HFFc6 (cell line): Measurements from ENCODE around the gene IFNA6. TPM values are rescaled to one million over a fixed set of nuclear protein-coding genes. Genes with fewer than 3 reads are reported as not detected.

ENCODE experiments used
- DNase-seq: peaks from one replicate; pipeline ENCODE4 v3.0.0-alpha.2; 2018
- H3K27ac Mint-ChIP-seq: 2 replicates; pipeline ENCODE4 v1.8.0; 2020; ENCODE audit warnings: mild to moderate bottlenecking, mixed read lengths
- H3K27me3 Mint-ChIP-seq: 2 replicates; pipeline ENCODE4 v1.8.0; 2021; ENCODE audit warnings: mild to moderate bottlenecking, moderate library complexity, mixed read lengths; ENCODE audit not compliant: insufficient read depth
- H3K36me3 Mint-ChIP-seq: 2 replicates; pipeline ENCODE4 v1.8.0; 2021; ENCODE audit warnings: low read depth, mixed read lengths
- H3K4me1 Mint-ChIP-seq: 2 replicates; pipeline ENCODE4 v1.8.0; 2020; ENCODE audit warnings: low read depth, mixed read lengths
- H3K4me3 Mint-ChIP-seq: 2 replicates; pipeline ENCODE4 v1.8.0; 2020; ENCODE audit warnings: mild to moderate bottlenecking, moderate library complexity, mixed read lengths
- H3K9me3 Mint-ChIP-seq: 2 replicates; pipeline ENCODE4 v1.8.0; 2020; ENCODE audit warnings: mild to moderate bottlenecking, mixed read lengths
- CTCF ChIP-seq: fragments of 200-600 bp; sonication (generic); IDR thresholded peaks from 2 replicates; pipeline ENCODE4 v1.5.0; 2021; ENCODE audit warnings: antibody characterized with exemption, mild to moderate bottlenecking
- total RNA-seq, 6 experiments: library from RNA; stranded (reverse); fragmentation: NEBNext Ultra II Directional; extraction: Animal tissue kit (Norgen Biotek cat#: 25700); gene quantifications; 2 replicates in 1 of 6; 3 replicates in 5 of 6; pipeline ENCODE4 v1.2.3, GENCODE V29; 2021

Gene IFNA6
- total RNA-seq, 6 experiments from 2014 or later = not detected

DNA sequence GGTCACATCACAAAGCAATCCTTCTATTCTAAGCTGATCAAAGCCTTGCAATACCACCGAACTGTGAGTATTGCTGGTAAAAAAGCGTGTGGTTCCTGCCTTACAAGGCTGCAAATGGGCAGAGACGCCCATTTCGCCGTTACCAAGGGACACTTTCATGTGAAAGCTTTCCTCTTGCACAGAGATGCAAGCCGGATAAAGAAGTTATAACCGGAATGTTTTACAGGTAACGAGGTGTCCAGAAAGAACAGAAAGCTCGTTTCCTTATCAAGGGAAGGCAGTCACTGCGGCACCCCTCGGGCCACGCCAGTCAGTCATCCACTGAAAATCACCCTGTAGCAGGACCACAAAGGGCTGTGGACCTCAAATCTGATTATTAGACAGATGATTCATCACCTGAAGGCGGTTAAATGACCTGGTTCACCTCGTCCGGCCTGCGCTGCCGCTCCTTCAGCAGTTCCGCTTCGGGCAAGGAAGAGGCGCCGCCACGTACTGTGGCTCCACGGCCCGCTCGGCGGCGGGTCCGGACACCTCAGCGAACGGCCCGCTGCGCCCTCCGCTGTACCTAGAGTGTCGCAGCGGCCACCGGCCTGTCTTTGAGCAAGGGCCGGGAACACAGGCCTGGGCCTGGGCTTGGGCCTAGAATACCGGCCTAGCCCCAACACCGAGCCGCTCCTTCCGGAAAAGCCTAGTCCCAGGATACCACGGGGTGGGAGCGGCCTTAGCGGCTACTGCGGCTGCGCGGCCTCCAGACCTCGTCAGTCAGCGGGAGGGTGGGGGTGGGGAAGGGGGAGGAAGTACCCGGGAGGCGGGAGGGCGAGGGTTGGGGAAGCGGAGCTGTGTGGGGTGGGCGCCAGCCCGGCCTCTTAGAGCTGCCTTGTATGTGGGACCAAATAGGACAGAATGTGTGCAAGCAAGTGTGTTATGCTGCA is 15.7 kb downstream of the IFNA6 start, which contains the start of gene KLHL9:
Gene KLHL9, minus strand, starts transcription at position 704 of the 932 bp plus-strand sequence. Its CDS starts 545 bp downstream, at position 159.
- peak within 1 kb of the TSS; percentile 92 for H3K27ac Mint-ChIP-seq
- TF ChIP-seq CTCF = no peak
- H3K4me3 Mint-ChIP-seq = peak within 1 kb of the TSS; percentile 96
- H3K36me3 Mint-ChIP-seq = peaks cover 25% of the 10 kb centered on the region
- peaks cover 7% of the 10 kb centered on the region for H3K27me3 Mint-ChIP-seq
- peaks cover 53% of the 10 kb centered on the region for H3K4me1 Mint-ChIP-seq
- peak; percentile 81 for DNase-seq
- no peaks in the 10 kb centered on the region for H3K9me3 Mint-ChIP-seq

GRCh38 chr9:21333226-21333625 is 17.5 kb downstream of the IFNA6 start:
- H3K27ac Mint-ChIP-seq = no peak overlapping the region
- H3K9me3 Mint-ChIP-seq = no peaks in the 10 kb centered on the region
- DNase-seq = no peak
- H3K4me1 Mint-ChIP-seq = peaks cover 59% of the 10 kb centered on the region
- peaks cover 25% of the 10 kb centered on the region for H3K36me3 Mint-ChIP-seq
- H3K27me3 Mint-ChIP-seq = no peaks in the 10 kb centered on the region; the same call in 1 of the 2 replicates
- no peak for TF ChIP-seq CTCF
- peak overlapping the region; percentile 96 for H3K4me3 Mint-ChIP-seq

DNA sequence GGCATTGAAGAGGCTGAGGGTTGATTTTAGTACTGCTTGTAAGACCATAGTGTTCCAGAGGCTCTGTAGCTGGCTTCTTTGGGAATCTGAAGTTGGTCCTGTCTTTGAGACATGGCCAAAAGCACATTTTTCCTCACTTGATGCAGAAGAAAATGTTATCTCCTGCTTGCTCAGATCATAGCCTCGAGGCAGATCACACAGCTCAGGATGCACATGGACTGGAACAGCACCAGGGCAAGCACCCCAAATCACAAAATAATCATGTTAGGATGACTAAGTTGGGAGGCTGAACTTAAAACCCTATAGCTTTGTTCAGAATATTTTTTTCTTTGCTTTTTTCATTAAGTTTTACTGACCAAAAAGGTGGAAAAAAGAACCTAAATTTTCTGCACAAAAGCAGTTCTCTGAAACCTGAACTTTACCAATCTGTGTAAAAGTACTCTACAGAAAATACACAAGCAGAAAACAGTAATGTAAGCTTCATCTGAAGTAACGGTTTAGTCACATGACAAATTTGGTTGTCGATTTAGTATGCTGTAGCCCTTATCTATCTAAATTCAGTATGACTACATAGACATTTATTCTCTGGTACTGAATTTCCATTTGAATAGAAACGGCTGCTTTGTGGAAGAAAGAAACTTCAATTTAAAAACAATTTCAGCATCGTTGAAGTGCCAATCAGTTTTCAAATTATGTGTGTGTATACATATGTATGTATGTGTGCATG is 18.8 kb downstream of the IFNA6 start:
- Mint-ChIP-seq H3K36me3 (peaks cover 25% of the 10 kb centered on the region), H3K4me1 (peaks cover 69% of the 10 kb centered on the region)

GRCh38 chr9:21326526-21327139 is 24.1 kb downstream of the IFNA6 start:
- H3K27me3 Mint-ChIP-seq = no peaks in the 10 kb centered on the region
- no peaks in the 10 kb centered on the region for H3K9me3 Mint-ChIP-seq
- no peak overlapping the region for H3K27ac Mint-ChIP-seq
- peaks cover 37% of the 10 kb centered on the region for H3K4me1 Mint-ChIP-seq
- TF ChIP-seq CTCF = peak; percentile 87
- peaks cover 13% of the 10 kb centered on the region for H3K36me3 Mint-ChIP-seq
- peak; percentile 29 for DNase-seq
- no peak overlapping the region for H3K4me3 Mint-ChIP-seq

More for the DNA sequence above, 18.8 kb downstream of the IFNA6 start:
- no peaks in the 10 kb centered on the region for H3K9me3 Mint-ChIP-seq
- peak overlapping the region; percentile 96 for H3K4me3 Mint-ChIP-seq
- peak; percentile 38 for DNase-seq
- no peak for TF ChIP-seq CTCF
- peak overlapping the region; percentile 42 for H3K27ac Mint-ChIP-seq
- no peaks in the 10 kb centered on the region; the same call in 1 of the 2 replicates for H3K27me3 Mint-ChIP-seq

GRCh38 chr9:21324047-21324446 is 26.6 kb downstream of the IFNA6 start:
- H3K36me3 Mint-ChIP-seq = peaks cover 13% of the 10 kb centered on the region
- H3K27me3 Mint-ChIP-seq = no peaks in the 10 kb centered on the region
- DNase-seq = no peak
- H3K27ac Mint-ChIP-seq = peak overlapping the region; percentile 22; the same call in 1 of the 2 replicates
- H3K4me1 Mint-ChIP-seq = peaks cover 23% of the 10 kb centered on the region
- no peak for TF ChIP-seq CTCF
- H3K9me3 Mint-ChIP-seq = no peaks in the 10 kb centered on the region
- no peak overlapping the region for H3K4me3 Mint-ChIP-seq
